ENCODE data around the gene CRTAP.

- TF ChIP-seq CTCF (IDR thresholded peaks at IDR 0.05) (no peak), POLR2A (IDR thresholded peaks at IDR 0.05) (no peak)
These were observed 14.6 kb upstream of the CRTAP start for GRCh38 chr3:33099109-33099645.

Measured in testis (tissue), 2 donors.